Brain pericyte (primary cell): ENCODE data around the gene NXT2.
A peak's percentile ranks its signal among the peaks of the same experiment; 100 is the strongest.
"Not testable (repeated sequence)": the region's sequence is repeated elsewhere in the genome, so short reads cannot be mapped to it uniquely, and the experiment has no call there.

ENCODE experiments used
- DNase-seq: peaks from one replicate; pipeline ENCODE4 v3.0.0-alpha.2; 2012; ENCODE audit warnings: low read depth, low spot score

NXT2 gene

GRCh38 chrX:109536439-109537323, at the start of gene NXT2:
Gene NXT2 (plus strand): TSS chrX:109536844. CDS start chrX:109537007, 163 bp downstream.
- peak; percentile 72 for DNase-seq

GRCh38 chrX:109487640-109488039, 49.0 kb upstream of the NXT2 start:
- no peak for DNase-seq

DNA sequence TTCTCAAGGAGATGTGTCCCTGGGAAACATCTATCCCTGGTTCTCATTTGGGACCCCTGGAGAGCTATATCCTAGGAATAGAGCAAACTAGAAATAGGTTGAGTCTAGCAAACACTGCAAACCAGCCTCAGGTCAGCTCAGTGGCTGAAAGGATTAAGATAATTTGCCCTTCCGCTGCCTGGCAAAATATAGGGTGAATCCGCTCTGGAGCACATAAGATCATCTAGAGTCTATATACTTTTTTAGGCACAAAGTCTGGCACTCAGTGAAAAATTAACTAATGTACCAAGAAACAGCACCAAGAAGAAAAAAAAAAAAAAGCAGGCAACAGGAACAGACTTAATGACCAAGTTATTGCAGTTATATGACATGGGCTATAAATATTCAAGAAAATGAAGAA, 47.5 kb upstream of the NXT2 start:
- no peak for DNase-seq

DNA sequence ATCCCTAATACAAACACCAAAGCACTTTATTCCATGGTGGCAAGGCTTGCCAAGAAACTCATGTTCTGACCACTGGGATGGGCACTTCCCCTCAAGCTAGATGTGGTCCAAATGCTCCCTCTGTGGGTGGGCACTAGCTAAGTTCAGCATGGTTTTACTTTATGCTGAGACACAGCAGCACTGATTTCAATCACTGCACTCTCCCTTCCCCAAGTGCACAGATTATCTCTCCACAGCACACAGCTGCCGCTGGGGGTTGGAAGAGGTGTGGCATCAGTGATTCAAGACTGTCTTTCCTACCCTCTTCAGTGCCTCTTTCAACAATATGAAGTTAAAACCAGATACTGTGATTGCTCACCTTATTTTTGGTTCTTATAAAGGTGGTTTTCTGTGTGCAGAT, 38.2 kb upstream of the NXT2 start:
- DNase-seq = no peak

DNA sequence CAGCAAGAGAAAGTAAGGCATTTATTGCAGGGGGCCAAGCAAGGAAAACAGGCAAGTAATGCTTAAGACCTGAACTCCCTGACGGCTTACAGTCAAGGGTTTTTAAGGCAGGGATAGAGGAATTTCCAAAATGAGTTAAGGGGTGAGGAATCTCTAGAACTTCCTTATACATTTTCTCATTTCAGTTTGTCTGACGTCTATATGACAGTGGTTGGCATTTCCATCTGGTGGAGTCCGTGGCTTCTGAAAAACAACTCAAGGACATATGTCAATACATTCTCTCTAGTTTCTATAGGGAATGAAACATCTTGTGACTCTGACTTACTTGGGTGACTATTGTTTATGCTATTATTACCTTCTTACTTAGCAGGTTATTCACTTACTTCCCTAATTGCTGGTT, 35.5 kb upstream of the NXT2 start:
- DNase-seq = no peak

DNA sequence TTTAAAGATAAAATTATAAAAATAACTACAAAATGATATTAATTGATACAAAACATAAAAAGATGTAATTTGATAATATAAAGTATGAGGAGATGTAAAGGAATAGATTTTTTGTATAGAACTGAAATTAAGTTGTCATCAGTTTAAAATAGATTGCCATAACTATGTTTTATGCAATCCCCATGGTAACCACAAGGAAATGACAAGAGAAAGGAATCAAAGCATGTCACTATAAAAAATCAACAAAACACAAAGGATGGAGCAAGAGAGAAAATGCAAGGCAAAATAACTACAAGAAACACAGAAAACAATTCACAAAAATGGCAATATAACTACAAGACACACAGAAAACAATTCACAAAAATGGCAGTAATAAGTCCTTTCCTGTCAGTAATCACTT, 27.7 kb upstream of the NXT2 start:
- no peak for DNase-seq

DNA sequence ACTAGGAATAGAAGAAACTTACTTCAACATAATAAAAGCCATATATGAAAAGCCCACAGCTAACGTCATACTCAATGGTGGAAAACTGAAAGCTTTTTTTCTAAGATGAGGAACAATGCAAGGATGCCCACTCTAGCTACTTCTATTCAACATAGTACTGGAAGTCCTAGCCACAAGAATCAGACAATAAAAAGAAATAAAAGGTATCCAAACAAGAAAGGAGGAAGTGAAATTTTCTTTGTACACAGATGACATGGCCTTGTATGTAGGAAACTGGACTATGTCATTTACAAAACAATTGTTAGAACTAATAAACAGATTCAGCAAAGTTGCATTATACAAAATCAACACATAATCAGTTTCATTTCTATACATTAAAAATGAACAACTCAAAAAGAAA, 25.5 kb upstream of the NXT2 start:
- no peak for DNase-seq

- no peak for DNase-seq
These were observed 17.6 kb upstream of the NXT2 start for GRCh38 chrX:109519001-109519400.

GRCh38 chrX:109533005-109533404, 3.6 kb upstream of the NXT2 start:
- no peak for DNase-seq

GRCh38 chrX:109533631-109534030, 3.0 kb upstream of the NXT2 start:
- DNase-seq = no peak

- DNase-seq = no peak
These were observed 1.7 kb upstream of the NXT2 start for GRCh38 chrX:109534933-109535332.

GRCh38 chrX:109535578-109535977, 1.1 kb upstream of the NXT2 start:
- DNase-seq = no peak

DNA sequence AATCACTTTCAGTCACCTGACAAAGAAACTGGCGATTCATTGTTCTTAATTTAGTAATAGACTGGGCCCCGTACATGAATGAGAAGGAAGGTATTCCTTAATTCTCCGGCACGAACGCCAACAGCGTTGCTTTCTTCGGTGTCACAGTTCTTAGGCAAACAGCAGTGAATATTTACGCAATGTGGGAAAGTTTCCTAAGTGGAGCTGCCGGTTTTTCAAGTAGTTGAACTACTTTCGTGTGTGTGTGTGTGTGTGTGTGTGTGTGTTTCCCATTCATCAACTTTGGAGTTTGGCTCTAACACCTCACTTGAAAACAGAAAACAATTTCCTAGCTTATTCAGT, 651 bp downstream of the NXT2 start:
- DNase-seq = no peak

DNA sequence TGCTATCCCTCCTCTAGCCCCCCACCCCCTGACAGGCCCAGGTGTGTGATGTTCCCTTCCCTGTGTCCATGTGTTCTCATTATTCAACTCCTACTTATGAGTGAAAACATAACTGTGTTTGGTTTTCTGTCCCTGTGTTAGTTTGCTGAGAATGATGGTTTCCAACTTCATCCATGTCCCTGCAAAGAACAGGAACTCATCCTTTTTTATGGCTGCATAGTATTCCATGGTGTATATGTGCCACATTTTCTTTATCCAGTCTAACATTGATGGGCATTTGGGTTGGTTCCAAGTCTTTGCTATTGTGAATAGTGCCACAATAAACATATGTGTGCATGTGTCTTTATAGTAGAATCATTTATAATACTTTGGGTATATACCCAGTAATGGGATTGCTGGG, 2.4 kb downstream of the NXT2 start:
- not testable (repeated sequence) for DNase-seq

GRCh38 chrX:109553862-109554261, 17.2 kb downstream of the NXT2 start:
- no peak for DNase-seq

DNA sequence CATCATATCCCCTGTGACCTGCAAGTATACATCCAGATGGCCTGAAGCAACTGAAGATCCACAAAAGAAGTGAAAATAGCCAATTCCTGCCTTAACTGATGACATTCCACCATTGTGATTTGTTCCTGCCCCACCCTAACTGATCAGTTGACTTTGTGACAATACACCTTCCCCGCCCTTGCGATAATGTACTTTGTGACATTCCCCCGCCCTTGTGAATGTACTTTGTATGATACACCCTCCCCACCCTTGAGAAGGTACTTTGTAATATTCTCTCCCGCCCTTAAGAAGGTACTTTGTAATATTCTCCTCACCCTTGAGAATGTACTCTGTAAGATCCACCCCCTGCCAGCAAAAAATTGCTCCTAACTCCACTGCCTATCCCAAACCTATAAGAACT, 39.4 kb downstream of the NXT2 start:
- not testable (repeated sequence) for DNase-seq

GRCh38 chrX:109577055-109577454, 40.4 kb downstream of the NXT2 start:
- DNase-seq = no peak

- no peak for DNase-seq
These were observed 42.3 kb downstream of the NXT2 start for GRCh38 chrX:109578916-109579315.

- DNase-seq = no peak
These were observed 48.8 kb downstream of the NXT2 start for GRCh38 chrX:109585488-109585887.

GRCh38 chrX:109590176-109590575, 53.5 kb downstream of the NXT2 start:
- DNase-seq = no peak
